NCI-H226 (cell line): ENCODE measurements around the gene FCRL5.
"Not testable (repeated sequence)": the region's sequence is repeated elsewhere in the genome, so short reads cannot be mapped to it uniquely, and the experiment has no call there.

ENCODE experiments used
- DNase-seq: peaks from one replicate; pipeline ENCODE4 v3.0.0-alpha.2; 2015

Gene FCRL5

GRCh38 chr1:157551694-157552693 is at the start of gene FCRL5:
Gene FCRL5, minus strand, starts transcription at chr1:157552515. Its CDS starts 153 bp downstream, at chr1:157552362.
- no peak for DNase-seq

DNA sequence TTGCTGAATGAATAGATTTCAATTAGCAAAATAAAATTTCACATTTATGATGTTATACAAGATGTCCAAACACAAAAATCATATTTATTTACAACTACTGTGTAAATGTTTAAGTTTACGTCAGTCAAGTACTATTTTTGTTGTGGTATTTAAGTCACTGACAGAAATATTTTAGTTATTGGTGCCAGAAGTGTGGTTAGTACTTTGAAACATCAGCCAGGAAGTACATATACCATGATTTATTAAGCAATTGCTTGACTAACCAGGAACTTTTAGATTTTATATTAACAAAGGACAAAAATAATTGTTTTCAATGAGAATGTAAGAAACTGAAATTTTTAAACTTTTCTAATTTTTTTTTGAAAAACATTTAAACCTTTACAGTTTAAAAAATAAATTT is 47.9 kb upstream of the FCRL5 start:
- DNase-seq: no peak

- no peak for DNase-seq
Observed at GRCh38 chr1:157597959-157598667, 45.8 kb upstream of the FCRL5 start, which contains the start of gene FCRL4. Gene FCRL4, minus strand, starts transcription at chr1:157598085. Its CDS starts 141 bp downstream, at chr1:157597944.

DNA sequence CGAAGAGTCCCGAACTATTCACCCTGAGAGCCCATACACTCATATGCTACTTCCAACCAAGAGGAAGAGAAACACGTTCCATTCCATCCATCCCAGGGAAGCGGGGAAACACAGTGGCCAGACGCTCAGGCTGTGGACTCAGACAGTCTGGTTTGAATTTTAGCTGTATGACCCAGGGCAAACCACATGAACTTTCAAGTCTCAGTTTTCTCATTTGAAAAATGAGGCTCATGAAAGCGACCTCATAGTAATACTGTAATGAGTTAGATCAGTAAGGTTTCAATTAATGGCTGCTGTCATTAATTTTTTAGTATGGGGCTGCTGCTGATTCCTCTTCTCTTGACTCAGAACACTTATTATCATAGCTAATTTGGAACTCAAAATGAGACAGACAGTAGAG is 44.1 kb upstream of the FCRL5 start:
- no peak for DNase-seq

DNA sequence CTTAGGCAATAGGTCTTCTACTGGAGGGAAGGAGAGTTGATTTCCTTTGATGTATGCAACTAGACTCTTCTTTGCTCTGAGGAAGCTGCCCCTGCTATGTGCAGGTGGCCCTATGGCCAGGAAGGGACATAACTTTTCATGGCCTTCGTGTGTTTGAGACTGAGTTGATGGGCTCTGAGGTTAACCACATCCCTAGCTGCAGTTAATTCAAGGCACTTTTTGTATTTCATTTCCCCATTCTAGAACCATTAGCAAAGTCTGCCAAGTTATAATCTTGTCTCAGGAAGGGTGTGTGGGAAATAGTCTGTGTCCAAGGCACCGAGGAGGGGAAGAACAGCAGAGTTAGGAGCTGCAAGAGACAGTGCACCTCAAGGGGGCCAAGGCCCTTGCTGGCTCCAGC is 43.0 kb upstream of the FCRL5 start:
- no peak for DNase-seq

DNA sequence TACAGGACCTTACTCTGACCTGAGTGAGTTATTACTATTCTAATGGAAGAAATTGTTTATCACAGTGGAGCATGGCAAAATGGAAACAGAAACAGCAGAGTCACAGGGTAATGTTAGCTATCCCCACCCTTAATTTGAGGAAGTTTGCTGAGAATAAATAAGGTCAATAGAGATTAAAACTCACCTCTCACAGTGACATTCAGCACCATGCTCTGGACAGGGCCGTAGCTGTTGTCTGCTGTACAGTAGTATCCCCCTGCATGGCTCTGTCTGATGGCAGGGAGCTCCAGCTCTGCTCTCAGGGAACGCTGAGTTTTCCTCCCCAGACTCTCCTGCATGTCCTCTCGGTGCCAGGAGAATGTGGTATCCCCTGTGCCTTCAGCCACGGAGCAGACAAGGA is 33.7 kb upstream of the FCRL5 start:
- DNase-seq: no peak

DNA sequence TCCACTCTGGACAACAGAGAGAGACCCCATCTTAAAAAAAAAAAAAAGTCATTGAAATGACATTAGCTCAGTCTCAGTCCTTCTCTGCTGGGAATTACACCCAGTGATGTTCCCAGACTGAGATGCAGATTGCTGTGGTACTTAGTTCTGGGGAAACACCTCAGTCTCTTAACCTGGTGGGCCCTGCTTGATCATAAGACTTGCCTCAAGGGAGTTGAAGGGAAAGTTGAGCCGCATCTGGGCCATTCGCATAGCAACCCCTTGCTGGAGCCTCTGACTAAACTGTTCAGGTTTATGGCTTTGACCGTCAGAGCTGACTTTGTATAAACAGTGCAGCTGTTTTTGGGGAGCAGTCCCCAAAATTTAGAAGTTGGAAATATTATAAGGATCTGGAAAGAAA is 32.2 kb upstream of the FCRL5 start:
- DNase-seq: no peak

DNA sequence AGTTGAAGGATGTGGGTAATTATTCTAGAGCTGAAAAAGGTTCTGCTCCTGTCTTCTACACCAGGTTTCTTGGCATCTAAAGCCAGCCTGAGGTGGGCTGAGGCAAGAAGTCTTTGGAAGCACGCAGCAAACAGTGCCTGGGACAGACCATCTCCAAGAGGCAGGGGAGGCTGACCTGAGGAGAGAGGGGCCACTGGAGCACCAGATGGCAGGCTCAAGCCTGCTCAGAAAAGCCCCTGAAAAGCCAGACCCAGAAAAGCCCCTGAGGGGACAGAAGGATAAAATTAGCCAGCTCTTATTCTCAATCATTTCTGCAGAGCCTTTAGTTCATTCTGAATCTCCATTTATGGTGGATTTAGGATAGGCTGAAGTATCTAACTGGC is 28.5 kb upstream of the FCRL5 start:
- no peak for DNase-seq

- DNase-seq: peak; percentile 36
Observed at GRCh38 chr1:157580179-157580827, 28.0 kb upstream of the FCRL5 start.

GRCh38 chr1:157577420-157577819 is 25.1 kb upstream of the FCRL5 start:
- DNase-seq: no peak

- no peak for DNase-seq
Observed at GRCh38 chr1:157575744-157576143, 23.4 kb upstream of the FCRL5 start.

GRCh38 chr1:157574836-157575235 is 22.5 kb upstream of the FCRL5 start:
- no peak for DNase-seq

DNA sequence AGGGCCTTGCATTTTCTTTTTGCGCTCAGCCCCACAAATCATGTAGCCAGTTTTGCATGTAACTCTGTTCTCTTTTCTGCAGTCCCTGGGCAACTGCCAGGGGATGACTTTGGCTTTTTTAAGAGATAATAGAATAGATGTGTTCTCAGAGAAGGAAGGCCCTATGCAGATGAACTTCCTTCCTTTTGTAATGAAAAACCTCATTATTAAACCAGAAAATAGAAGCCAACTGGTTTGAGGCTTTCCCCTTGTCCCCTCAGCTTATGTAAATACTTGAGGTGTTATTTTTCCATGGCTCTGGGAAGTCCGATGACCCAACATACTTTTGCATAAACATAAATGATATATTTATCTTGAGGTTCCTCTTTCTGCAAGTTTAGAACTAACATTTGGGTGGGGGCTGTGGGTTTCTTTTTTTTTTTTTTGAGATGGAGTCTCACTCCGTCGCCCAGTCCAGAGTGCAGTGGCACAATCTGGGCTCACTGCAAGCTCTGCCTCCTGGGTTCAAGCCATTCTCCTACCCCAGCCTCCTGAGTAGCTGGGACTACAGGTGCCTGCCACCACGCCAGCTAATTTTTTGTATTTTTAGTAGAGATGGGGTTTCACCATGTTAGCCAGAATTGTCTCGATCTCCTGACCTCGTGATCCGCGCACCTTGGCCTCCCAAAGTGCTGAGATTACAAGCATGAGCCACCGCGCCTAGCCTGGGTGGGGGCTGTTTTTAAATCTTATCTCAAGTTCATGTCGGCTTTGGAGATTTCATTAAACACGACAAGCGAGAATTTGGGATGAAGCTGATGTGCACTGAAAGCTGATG is 14.4 kb upstream of the FCRL5 start:
- no peak for DNase-seq

DNA sequence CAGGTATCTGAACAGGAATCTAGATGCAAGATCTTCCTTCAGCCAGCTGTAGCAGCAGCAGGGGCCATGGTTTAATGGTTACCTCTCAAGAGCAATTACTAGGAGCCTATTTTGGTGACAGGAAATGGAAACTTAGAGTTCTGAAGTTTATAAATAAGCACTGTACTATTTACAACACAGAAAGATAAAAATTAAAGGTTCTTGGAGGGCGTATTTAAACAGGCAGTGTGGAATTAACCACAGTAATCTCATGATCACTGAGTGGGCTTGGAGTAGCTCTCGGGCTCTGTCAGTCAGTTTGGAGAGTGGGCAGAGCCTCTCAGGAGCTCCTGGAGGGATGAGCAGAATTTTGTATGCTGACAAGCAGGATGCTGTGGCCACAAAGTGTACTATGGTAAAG is 10.2 kb upstream of the FCRL5 start:
- DNase-seq: no peak

DNA sequence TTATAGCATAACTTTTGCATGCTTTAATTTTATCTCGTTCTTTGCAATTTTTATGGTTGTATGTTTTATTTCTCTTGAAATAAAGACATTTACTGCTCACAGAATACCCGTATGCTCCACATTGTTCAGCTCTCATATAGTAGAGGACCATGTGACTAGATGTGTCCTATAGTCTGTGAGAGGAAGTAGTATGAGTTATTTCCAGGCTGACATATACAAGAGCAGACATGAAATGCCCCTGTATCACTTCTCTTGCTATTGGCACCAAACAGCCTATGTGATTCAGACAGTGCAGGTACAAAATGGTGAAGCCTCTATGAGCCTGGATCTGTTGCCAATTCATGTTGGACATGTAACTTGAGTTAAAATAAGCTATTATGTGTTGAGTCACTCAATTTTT is 5.8 kb upstream of the FCRL5 start:
- DNase-seq: no peak

DNA sequence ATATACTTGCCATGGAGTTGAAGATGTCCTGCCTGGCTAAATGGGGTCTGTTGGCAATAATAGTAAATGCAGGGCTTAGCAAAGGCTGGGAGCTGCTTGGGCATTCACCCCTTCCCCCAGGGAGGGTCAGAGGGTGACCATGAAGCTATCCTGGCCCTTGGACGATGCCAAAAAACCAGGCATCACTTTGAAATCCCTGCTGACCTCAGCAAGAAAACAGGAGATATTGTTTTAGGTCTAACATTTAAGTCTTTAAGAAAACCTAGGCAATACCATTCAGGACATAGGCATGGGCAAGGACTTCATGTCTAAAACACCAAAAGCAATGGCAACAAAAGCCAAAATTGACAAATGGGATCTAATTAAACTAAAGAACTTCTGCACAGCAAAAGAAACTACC is 4.2 kb downstream of the FCRL5 start:
- DNase-seq: not testable (repeated sequence)

GRCh38 chr1:157542676-157543075 is 9.6 kb downstream of the FCRL5 start:
- no peak for DNase-seq

DNA sequence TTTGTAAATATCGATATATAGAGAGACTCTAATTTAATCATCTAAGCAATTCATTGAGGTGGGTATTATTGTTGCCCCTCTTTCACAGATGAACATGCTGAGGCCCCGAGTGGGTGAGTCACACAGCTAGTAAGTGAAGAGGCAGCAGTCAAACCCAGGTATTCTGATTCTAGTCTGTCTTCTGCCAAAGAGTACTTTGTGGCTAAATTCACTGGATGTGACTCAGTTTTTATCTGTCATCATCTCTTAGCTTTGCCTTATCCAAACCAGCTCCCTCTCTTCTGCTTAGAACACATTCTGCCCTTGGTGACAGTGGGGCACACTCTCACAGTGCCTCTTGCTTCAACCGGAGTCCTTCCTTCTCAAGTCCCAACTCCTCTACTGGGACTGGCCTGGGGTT is 11.5 kb downstream of the FCRL5 start:
- no peak for DNase-seq

DNA sequence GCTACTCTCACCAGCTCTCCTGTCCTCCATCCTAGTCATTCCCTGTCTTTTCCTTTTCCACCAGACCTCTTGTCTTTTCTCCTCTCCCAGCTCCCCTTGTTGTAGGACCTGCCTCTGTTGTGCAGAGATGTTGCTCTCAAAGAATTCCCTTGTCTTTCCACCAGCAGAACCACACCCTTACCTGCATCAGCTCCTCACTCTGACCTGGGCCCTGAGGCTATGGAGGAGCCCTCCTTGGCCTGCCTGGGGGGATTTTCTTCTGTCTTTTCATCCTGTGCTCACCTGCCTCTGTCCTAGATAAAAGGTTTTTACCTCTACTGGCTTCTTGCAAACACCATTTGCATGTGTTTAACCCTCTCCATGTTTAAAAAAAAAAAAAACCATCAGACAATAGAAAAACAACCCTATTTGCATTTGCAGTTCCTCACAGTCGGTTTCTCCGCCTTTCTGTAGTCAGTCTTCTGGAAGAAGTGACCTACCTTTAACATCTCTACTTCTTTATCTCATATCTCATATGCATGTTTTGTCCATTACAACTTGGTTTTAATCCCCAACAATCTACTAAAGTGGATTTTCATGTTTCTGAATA is 12.1 kb downstream of the FCRL5 start:
- DNase-seq: no peak

- no peak for DNase-seq
Observed at GRCh38 chr1:157539568-157539967, 12.7 kb downstream of the FCRL5 start.

DNA sequence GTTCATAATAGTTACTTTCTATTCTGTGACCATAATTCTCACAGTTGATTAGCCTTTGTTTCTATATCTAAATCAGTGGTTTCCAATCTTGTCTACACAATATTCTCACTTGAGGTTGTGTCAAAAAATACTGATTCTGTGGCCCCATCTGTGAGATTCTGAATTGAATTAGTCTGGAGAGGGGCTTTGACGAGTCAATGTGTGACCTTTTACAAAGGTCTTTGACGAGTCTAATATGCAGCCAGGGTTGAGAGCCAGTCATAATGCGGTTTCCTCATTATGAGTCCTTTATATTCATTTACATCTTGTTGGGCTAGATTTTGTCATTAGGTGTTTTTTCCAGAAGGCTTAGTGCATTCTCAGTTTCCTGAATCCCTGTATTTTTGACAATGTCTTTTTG is 19.7 kb downstream of the FCRL5 start:
- DNase-seq: no peak
